Measurements from ENCODE around the gene SNHG17. TPM values are rescaled to one million over a fixed set of nuclear protein-coding genes. Genes with fewer than 3 reads are reported as not detected.
"Not testable (repeated sequence)": the region's sequence is repeated elsewhere in the genome, so short reads cannot be mapped to it uniquely, and the experiment has no call there.

Gene SNHG17
- total and polyA plus RNA-seq, 8 donors: 12.1 to 56.7 (median 30.1) TPM

DNA sequence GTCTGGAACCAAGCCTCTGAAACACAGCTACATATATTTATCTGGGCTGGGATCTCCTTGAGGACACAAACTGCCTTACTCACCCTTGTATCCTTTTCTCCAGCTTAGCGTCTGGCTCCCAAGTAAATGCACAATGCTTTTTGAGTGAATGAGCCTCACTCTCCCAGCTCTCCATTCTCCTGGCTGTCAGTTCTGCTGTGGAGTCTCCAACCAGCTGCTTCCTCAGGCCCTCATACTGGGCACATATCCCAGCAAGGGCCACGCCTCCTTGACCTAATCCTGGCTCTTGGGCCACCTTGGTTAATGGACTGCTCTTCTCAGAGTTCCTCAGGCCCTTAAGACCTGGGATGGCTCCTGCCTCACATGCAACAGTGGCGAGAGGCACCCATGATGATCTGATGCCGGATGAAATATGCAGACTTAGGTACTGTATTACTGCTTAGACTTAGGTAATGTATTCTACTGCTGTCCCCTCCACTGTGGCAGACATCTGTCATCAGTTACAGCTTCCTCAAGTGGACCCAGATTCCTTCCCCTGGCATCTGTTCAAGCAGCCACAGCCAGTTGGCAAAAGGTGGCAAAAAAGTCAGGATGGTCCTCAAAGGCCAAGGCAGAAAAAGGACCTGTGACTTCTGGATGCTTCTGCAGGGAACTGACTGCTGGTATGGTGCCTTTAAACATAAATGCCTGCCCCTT, 16.5 kb downstream of the SNHG17 start:
- intact Hi-C loops (cut with DNase I): no loop called here
- Histone ChIP-seq H3K36me3 (peaks cover 6 to 100% of the 10 kb centered on the region in 2 donors), H3K27ac (no peak overlapping the region), H3K9me3 (no peaks in the 10 kb centered on the region), H3K27me3 (no peaks in the 10 kb centered on the region), H3K4me3 (no peak overlapping the region), H3K4me1 (no peaks in the 10 kb centered on the region)
- no peak for TF ChIP-seq CTCF (IDR thresholded peaks at IDR 0.05)
- ATAC-seq (peak; percentile 85), DNase-seq (peak in 1 of 4 donors; percentile 9)

DNA sequence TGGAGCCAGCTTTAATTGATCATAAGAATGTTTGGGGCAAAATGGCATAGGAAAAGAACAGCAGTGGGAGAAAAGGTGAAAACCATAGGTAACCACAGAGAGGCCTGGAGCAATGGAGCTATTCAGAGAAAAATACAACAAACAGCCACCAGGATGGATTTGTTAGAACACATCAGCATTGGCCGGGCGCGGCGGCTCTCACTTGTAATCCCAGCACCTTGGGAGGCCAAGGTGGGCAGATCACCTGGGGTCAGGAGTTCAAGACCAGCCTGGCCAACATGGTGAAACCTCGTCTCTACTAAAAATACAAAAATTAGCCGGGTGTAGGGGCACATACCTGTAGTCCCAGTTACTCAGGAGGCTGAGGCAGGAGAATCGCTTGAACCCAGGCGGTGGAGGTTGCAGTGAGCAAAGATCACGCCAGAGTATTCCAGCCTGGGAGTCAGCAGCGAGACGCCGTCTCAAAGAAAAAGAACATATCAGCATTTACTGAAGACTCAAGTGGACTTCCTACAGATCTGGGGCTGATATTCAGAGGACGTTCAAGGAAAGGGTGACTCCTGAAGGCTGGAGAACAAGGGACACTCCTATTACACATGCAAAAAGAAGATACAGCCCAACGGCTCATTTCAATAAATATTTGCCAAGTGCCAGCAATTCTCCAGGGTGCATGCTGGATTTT, 20.2 kb downstream of the SNHG17 start:
- intact Hi-C loops (cut with DNase I): no loop called here
- H3K27ac ChIP-seq: no peak overlapping the region
- no peak for TF ChIP-seq CTCF (IDR thresholded peaks at IDR 0.05)
- H3K27me3 ChIP-seq: no peaks in the 10 kb centered on the region
- H3K4me1 ChIP-seq: no peaks in the 10 kb centered on the region
- H3K4me3 ChIP-seq: no peak overlapping the region
- DNase-seq (no peak), ATAC-seq (no peak)
- peaks cover 0 to 92% of the 10 kb centered on the region in 2 donors for H3K36me3 ChIP-seq
- H3K9me3 ChIP-seq: no peaks in the 10 kb centered on the region

DNA sequence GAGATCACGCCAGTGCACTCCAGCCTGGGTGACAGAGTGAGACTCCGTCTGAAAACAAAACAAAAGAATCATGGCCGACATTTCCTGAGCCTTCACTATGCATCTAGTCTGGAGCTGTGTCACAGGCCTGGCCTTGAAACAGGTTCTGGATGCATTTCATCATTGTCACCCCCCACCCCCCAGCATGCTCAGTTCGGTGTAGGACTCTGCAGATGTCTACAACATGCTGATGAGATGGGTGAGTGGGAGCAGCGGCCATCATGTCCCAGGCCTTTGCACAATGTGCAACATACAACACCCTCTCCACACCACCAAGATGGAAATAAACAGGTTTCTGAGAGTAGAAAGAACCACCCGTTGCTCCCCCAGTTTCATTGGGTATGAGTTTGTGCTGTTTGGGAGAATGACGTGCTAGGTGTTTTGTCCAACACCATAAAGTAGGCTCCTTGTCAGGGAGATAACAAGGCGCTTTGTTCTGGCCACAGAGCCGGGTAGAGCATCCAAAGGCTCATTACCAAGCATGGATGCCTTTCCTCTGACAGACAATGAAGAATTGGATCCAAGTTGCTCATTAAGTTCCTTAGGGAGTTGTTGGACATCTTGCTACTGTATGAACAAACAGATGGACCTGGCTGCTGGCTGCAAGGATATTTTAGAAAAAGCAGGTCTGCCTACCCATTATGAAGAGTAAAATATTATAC, 22.1 kb downstream of the SNHG17 start:
- no peak for ATAC-seq
- DNase-seq: no peak
- H3K36me3 ChIP-seq: peaks cover 0 to 74% of the 10 kb centered on the region in 2 donors
- no peak for TF ChIP-seq CTCF (IDR thresholded peaks at IDR 0.05)
- H3K9me3 ChIP-seq: no peaks in the 10 kb centered on the region
- H3K27ac ChIP-seq: no peak overlapping the region
- no peaks in the 10 kb centered on the region for H3K4me1 ChIP-seq
- H3K4me3 ChIP-seq: no peak overlapping the region
- no peaks in the 10 kb centered on the region for H3K27me3 ChIP-seq
- intact Hi-C loops (cut with DNase I): no loop called here

DNA sequence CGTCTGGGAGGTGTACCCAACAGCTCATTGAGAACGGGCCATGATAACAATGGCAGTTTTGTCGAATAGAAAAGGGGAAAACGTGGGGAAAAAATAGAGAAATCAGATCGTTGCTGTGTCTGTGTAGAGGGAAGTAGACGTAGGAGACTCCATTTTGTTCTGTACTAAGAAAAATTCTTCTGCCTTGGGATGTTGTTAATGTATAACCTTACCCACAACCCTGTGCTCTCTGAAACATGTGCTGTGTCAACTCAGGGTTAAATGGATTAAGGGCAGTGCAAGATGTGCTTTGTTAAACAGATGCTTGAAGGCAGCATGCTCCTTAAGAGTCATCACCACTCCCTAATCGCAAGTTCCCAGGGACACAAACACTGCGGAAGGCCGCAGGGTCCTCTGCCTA, 27.3 kb downstream of the SNHG17 start:
- H3K4me1 ChIP-seq; H3K4me3 ChIP-seq; ATAC-seq; H3K27me3 ChIP-seq; H3K9me3 ChIP-seq; DNase-seq; intact Hi-C loops (cut with DNase I); H3K27ac ChIP-seq: not testable (repeated sequence)
- peaks cover 0 to 22% of the 10 kb centered on the region in 2 donors for H3K36me3 ChIP-seq

DNA sequence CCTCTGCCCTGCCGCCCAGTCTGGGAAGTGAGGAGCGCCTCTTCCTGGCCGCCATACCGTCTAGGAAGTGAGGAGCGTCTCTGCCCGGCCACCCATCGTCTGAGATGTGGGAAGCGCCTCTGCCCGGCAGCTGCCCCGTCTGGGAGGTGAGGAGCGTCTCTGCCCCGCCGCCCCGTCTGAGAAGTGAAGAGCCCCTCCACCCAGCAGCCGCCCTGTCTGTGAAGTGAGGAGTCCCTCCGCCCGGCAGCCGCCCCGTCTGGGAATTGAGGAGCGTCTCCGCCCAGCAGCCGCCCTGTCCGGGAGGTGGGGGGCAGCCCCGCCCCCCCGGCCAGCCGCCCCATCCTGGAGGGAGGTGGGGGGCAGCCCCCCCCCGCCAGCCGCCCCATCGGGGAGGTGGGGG, 27.8 kb downstream of the SNHG17 start:
- Histone ChIP-seq H3K9me3 (no peaks in the 10 kb centered on the region), H3K4me1 (no peaks in the 10 kb centered on the region), H3K4me3 (no peak overlapping the region), H3K36me3 (peaks cover 0 to 17% of the 10 kb centered on the region in 2 donors), H3K27ac (no peak overlapping the region), H3K27me3 (no peaks in the 10 kb centered on the region)
- intact Hi-C loops (cut with DNase I): no loop called here
- DNase-seq: peak in 1 of 4 donors; percentile 76
- ATAC-seq: no peak
- no peak for TF ChIP-seq CTCF (IDR thresholded peaks at IDR 0.05)
